Activated CD4-positive, CD25-positive, alpha-beta regulatory T cell (primary cell): ENCODE measurements around the gene GKN2.

Source experiments
- DNase-seq, 4 experiments: peaks; one replicate each; lab custom pipeline; 2025; lab: John Stamatoyannopoulos, UW

The GKN2 gene, protein sequence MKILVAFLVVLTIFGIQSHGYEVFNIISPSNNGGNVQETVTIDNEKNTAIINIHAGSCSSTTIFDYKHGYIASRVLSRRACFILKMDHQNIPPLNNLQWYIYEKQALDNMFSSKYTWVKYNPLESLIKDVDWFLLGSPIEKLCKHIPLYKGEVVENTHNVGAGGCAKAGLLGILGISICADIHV

DNA sequence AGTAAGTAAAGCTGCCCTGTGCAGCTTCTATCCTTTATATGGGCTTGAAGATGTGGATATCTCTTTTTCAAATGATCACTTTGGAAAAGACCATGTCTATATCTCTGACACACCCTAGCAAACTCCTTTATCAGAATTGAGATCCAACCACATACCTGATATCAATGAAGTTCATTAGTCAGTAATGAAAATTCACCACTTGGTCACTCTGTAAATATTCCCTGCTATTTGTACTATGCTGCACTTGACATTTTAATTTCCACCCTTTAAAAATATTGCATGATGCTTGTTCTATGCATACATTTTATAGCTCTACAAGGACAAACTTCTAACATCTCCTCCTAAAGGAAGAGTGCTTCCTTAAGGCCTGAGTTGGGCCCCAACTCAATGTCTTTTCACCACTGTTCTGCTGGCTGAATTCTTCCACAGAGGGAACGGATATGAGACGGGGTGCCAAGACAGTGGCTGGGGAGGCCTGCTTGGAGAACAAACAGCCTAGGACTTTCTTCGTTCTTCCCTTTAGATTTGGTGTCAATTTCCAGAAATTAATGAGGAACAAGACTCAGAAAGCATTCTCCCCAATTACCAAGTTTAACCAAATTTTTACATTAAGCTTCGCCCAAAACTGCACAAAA, at the start of gene GKN2:
Gene GKN2 (minus strand): TSS at position 7 of the 635 bp plus-strand sequence. CDS start 32 bp downstream, outside the sequence.
- no peak for DNase-seq

DNA sequence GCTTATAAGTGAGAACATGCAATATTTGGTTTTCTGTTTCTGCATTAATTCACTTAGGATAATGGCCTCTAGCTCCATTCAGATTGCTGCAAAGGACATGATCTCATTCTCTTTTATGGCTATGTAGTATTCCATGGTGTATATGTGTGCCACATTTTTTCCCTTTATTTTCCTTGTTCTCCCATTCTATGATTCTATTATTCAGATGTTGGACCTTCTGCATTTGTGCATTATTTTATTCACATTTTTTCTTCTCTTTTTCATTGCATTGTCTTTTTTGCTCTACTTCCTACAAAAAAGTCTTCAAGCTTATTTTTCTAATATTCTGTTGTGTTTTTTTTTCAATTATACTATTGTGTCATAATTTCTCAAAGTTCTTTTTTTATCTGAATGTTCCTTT, 49.2 kb upstream of the GKN2 start:
- DNase-seq = no peak

DNA sequence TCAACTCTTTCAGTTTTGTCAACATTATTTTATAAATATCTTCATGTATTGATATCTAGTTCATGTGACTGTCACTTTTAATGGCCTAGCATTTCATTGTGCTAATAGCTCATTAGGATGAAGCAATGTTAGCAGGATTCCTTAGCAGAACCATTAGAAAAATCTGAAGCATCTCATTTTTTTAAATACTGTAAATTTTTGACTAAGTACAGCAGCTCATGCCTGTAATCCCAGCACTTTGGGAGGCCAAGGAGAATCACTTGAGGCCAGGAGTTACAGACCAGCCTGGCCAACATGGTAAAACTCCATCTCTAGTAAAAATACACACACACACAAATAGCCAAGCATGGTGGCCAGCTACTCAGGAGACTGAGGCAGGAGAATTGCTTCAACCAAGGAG, 44.7 kb upstream of the GKN2 start:
- DNase-seq = no peak

DNA sequence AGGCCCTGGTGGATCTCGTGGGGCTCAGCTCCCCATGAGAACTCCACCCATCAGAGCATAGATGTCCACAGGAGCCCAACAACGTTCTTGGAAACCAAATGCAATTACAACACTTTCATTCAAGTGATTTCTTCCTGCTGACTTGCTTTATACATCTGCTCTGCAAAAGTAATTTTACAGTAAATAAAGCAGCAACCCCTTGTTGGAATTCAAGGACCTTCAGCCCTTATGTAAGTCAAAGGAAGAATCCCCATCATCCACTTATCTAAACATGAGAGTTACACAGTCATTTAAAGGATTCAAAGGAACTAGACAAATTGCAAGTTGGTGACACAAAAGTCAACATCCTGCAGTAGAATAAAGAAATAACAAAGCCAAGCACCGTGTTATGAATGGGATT, 43.2 kb upstream of the GKN2 start:
- DNase-seq = no peak

DNA sequence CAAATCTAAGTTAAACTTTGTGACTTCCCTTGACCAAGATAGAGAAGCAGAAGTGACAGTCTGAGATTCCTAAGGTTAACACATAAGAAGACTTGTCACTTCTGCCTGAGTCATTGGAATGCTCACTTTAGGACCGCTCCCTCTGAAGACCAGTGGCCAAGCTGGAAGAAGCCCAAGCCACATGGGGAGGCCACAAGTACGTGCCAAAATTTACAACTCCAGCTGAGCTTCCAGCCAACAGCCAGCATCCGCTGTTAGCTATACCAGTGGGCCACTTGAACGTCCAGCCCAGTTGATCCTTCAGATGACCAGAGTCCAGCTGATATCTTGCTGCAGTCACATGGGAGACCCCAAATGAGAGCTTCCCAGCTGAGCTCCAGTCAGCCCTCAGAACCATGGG, 42.2 kb upstream of the GKN2 start:
- DNase-seq = no peak

DNA sequence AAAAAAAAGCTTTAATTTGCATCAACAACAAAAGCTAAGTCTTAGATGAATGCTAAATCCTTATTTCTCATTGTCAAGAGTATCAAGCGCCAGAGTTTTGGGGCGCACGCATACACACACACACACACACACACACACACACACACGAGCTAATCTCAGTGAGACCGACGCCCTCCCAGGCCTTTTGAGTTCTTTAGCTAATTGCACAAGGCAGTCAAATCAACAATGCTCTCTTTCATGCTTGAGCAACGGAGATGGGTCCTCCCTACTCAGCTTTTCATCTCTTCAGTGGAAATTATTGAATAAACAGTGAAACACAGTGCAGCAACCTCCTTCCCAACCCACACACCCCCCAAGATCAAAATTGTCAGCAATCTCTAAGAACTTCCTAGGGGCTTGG, 41.0 kb upstream of the GKN2 start:
- no peak for DNase-seq

DNA sequence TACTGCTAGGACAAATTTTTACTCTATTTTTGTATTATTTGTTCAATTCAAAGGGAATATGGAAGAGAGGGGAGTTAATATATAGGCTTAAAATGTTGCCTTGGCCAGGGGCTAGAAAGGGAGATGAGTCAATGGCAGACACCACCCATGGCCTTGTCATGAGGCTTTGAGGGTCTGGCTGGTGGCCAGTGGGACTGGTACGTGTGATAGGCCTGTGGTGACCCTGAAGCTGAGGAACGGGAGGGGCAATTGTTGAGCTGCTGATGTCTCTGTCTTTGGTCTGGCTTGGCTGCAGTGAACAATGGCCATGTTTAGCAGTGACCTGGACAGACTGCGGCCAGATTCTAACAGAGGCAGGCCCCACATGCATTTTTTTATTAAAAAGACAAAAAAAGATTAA, 40.2 kb upstream of the GKN2 start:
- DNase-seq = no peak

DNA sequence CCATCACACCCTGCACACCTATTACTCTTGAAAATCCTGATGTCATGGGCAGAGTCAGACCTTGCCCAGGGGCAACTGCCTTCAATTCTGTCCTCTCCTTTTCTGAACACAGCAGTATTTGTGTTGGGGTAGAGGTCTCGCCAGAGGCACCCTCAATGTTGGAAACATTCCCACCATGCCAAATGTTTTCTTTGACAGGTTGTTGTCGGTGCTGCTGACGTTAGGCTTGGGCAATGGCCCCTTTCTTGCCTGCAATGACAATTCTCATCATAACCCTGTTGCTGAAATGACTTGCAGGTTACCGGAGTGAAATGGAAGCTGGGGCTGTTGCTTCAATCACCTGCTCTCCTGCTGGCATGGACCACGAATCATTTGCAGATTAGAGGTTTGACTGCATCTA, 39.6 kb upstream of the GKN2 start:
- DNase-seq = no peak

DNA sequence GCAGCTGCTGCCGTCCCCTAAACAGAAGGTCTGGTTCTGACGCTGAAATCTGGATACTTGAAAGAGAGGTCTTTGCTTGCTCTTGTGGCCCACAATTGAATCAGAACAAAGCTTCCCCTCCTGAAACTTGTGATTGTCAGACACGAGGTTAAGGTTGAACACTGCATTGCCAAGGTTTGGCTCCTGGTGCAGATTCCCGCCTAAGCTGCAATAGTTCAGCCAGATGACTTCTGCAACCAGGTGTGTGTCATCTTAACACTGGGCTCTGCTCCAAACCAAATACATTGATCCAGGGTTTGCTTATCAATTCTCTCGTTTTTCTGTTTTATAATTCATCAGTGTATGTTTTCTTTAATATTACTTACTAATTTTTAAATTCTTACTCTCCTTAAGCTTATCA, 36.3 kb upstream of the GKN2 start:
- DNase-seq = no peak

DNA sequence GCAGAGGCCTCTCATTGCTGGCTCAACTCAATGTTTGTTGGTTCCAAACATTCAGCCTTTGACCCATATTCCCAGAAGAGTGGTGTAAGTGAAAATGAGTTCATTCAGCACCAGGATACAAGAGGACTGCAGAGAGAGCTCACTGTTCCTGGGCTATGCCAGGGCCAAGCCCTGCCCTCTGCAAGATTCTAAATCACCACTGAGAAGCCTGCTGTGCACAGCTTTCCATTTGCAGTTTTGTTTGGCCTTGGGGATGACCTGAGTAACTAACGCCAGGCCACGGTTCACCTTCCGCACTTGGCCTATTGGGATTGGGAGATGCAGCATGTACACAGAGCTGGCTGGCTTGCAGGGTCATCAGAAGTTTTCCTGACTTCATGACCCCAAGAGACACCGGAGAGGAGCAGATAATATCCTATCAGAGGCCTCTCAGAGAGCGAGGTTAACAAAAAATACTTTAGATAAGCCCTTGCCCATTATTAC, 34.4 kb upstream of the GKN2 start:
- no peak for DNase-seq

DNA sequence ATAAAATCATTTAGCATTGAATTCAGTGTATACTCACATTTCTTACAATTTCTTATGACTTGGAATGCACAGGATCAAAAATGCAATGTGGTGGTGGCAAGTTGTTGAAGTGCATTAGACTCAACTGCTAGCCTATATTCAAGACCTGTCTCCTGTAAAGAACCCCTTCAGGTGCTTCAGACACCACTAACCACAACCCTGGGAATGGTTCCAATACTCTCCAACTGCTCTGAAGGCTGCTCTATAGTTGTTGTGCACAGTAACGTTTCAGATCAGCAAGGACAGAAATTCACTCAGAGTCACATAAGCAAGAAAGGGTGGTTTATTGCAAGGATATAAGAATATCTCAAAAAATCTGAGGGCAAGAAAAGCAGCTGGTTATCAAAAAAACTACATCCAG, 28.3 kb upstream of the GKN2 start:
- no peak for DNase-seq

DNA sequence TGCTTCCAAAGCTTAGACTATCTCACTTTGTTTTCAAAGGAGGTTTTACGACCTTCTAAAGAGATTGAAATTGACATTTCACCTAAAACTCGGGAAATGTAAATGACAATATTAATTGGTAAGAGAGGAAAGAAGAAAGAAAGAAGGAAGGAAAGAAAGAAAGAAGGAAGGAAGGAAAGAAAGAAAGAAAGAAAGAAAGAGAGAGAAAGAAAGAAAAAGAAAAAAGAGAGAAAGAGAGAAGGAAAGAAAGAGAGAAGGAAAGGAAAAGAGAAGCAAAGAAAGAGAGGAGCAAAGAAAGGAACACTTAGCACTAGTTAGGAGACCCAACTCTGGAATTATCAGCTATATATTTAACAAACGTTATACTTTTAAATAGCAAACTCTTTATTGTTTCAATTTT, 25.4 kb upstream of the GKN2 start:
- no peak for DNase-seq

DNA sequence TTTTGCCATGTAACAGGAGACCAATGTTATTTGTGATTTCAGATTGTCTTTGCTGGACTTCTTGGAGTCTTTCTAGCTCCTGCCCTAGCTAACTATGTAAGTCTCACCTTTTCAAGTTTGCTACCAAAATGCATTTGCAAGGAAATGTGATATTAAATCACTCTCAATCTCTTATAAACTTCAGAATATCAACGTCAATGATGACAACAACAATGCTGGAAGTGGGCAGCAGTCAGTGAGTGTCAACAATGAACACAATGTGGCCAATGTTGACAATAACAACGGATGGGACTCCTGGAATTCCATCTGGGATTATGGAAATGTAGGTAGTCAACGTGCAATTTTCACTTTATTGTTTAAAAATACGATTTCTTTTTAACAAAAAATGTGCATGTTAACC, 24.8 kb upstream of the GKN2 start:
- no peak for DNase-seq

DNA sequence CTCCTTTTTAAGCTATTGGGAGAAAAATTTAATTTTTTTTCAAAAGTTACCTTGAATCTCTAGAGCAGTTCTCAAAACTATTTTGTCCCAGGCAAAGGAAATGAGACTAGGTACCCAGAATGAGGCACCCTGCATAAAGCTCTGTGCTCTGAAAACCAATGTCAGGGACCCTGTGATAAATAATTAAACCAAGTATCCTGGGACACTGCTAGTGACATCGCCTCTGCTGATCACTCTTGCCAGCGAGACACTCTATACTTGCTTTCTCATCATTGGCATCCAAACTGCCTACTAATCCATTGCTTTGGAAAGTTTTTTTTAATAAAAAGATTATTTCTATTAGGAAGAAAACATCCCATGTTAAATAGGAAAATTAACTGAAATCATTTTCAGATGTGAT, 23.2 kb upstream of the GKN2 start:
- DNase-seq = no peak

DNA sequence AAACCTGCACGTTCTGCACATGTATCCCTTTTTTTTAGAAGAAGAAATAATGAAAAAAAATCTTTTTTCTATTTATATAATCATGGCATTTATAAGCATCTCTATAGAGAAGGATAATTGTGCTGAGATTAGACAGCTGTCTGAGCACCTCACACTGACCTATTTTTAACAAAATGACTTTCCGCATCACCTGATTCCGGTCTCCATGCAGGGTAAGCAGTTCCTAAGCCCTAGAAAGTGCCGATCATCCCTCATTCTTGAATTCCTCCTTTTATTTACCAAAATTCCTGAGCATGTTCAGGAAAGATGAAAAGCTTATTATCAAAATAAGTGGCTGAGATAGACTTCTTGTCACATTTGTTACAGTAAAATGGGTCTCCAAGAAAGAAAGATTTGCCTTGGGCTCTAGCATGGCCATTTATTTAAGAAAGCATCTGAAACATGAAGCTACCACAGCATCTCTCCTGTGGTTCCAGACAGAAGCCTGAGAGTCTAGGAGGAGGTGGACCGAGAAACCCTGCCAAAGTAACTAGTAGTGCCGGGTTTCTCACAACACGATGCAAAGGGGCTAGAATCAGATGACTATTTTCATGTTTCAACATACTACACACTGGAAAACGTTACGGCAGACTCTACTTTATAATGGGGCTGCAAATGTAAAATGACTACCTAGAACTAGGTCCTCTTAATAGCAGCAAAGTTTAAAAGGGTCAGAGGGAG, 22.4 kb upstream of the GKN2 start:
- DNase-seq = no peak

DNA sequence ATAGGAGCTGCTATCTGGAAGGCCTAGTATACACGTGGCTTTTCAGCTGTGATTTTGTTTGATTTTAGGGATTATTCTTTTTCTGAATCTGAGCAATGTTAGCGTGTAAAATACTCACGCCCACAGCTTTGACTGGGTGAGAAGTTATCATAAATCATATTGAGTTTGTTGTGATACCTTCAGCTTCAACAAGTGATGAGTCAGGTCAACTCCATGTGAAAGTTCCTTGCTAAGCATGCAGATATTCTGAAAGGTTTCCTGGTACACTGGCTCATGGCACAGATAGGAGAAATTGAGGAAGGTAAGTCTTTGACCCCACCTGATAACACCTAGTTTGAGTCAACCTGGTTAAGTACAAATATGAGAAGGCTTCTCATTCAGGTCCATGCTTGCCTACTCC, 21.6 kb upstream of the GKN2 start, which contains the start of gene GKN1:
Gene GKN1 (plus strand): TSS at position 386 of the 400 bp plus-strand sequence. CDS start 42 bp downstream, outside the sequence.
- DNase-seq = no peak

DNA sequence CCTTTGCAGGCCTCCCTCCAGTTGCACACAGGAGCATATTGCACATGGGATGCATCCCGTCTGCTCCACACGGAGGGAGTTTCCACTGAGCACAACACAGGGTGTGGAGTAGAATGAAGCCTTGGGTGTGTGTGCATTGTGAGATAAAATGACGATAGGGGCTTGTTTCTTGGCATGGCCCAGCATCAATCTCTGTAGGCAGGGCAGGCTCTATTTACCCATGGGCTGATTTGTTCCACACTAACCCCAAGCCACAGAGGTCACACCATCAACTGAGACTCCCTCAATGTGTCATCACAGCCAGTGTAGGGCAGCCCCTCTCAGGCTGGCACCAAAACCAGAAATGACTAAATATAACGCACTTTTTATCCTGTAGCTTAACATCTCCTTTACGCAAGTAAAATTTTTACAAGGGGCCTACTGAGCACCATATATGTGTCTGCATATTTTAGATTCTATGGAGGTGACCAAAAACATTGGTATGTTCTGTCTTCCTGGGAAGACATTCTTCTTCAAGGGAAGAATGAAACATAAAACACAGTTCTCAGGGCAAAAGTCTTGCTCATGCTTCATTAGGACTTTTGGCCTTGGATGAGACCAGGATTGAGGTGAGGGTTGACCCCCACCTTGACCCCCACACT, 19.0 kb upstream of the GKN2 start:
- DNase-seq = no peak

DNA sequence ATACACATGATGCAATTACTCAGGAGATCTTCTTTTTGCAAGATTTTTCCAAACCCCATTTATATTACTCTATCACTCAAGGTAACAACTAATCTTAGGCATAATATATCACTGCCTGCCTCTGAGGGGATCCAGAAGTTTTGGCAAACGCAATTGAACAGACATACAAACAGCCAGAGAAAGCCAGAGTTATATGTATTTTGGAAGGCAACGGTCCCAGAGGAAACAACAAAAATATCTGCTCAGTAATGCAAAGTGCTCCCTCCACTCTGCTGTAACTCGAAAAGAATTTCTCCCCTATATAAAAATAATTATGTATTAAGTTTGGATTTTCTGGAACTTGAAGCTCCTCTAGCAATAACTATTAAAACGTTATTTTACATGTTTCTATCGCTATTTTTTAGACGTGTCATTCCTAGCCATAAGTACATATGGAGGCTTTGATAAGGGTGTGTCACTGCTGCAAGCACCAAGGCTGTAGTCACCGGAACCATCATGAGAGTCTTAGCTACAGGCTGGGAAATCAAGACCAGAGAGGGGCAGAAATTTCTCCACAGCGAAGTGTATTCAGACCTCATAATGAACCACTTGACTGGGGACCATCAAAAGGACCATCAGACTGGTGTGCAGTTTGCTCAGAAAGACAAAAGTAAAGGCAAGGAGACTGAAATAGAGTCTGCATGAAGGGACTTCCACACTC, 18.0 kb upstream of the GKN2 start:
- DNase-seq = no peak

DNA sequence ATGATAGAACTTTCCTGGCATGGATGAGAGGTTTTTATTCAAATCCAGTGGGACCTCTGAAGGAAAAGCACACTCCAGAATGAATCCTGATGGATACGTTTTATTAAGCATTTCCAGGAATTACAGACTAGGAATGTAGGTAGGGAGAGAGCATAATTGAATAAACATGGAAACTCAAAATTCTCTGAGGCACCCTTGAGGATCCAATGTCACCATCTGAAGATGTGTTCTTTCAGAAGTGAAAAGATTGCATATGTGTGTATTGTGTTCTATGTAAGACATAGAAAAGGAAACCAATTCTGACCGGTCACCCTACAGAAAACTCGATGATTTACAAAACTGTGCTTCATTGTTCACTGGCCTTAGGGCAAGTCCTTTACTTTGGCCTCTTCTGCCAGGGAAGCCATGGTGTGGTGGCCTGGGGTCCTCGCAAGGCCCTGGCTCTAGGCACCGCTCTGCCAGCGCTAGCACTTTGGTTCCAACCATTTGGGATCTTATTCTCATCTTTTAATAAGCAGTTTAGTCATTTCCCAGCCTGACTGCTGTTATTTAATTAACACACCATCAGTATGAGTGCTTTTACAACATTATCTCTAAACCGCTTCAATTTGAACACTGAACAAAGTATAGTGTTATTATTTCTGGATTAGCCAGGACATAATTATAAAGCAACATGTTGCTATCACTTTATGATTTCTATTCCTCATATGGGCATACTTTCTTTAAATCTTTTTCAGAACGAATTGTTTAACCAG, 17.2 kb upstream of the GKN2 start:
- DNase-seq = no peak

DNA sequence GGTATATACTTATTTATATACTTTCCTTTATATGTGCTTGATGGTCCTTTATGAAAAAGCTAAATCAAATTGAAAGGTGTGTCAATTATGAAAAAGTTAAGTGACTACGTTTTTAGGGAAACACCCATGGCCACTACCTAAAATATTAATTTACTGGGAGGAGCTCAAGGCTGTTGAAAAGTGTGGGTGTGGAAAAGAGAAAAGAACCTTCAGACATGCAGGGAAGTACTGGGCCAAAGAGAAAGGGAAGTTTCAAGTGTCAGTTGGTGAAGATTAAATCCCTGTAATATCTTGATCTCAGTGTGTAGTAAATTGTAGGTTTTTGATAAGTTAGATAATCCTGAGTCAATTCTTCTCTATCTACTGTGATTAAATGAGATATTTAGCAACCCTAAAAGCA, 15.5 kb upstream of the GKN2 start:
- DNase-seq = no peak

DNA sequence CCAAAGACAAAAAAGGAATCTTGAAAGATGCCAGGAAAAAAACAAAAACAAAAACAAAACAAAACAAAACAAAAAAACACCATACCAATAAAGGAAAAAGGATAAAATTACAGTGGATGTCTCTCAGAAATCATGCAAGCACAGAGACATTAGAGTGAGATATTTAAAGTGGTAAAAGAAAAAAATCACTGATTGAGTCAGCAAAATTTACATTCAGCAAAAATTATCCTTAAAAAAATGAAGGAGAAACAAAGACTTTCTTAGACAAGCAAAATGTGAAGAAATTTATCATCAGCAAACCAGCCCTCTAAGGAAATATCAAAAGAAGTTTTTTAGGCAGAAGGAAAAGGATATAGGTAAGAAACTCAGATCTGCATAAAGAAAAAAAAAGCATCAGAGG, 11.6 kb upstream of the GKN2 start:
- no peak for DNase-seq

DNA sequence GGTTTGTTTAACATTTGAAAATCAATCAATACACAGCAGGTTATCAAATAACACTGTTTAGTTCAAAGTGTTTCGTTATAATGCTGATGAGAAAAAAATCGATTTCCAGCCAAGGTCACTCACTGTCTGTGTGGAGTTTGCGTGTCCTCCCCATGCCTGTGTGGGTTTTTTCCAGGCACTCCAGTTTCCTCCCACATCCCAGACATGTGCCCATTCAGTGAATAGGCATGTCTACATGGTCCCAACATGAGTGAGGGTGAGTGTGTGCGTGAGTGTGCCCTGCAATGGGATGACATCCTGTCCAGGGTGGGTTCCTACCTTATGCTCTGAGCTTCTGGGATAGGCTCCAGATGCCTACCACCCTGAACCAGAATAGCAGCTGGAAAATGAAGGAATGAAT, 8.7 kb upstream of the GKN2 start:
- DNase-seq = no peak
